Hair follicle dermal papilla cell (primary cell): Measurements from ENCODE around the gene BMPR1B. TPM values are rescaled to one million over a fixed set of nuclear protein-coding genes. Genes with fewer than 3 reads are reported as not detected.

Source experiments
- total RNA-seq: library from RNA; depleted of rRNA; stranded (reverse); fragments of >200 nt; gene quantifications from 2 replicates; pipeline ENCODE4 v1.2.3, GENCODE V29; 2012

BMPR1B gene
- total RNA-seq, result 0.32 and 0.73 TPM in 2 replicates

DNA sequence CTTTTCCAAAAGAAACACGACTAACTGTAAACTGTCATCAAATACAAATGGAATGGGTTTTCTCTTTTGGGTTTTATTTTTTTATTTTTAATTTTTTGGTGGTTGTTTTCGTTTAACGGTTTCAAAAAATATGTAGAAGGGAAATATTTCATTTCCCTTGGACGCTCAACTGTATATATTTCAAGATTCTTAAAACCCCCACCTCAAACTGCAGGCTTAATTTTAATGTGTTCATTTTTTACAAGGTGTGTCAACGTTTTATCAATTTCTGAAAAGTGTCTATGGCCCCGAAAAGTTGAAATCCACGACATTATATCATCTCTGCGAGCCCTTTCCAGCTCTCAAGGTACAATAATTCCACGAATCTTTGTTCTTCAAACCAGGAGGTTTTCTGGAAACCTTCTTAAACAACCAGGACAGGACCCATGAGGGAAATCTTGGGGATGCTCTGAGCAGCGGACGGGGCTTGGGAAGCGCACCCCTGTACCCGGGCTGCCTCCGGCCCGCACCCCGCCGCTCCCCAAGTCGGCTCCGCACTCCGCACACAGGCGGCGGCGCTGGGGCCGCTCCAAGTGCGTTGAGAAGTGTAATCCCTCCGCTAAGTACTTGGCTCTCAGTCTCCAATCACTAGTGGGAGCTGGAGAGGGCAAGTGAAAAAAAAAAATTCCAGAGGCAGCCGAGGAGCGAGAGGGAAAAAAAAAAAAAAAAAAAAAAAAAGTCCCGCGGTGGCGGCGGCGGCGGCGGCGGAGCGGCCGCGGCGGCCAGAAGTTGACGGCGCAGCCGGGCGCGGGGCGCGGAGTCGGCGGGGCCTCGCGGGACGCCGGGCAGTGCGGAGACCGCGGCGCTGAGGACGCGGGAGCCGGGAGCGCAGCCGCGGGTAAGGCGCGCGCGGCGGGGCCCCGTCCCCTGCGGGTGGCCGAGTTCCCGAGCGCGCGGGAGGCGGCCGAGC is at the start of gene BMPR1B:
BMPR1B (plus strand) TSS at position 764 of the 949 bp plus-strand sequence. CDS start 346,470 bp downstream, outside the sequence.

